GM19452 (cell line): ENCODE measurements around the gene QRICH2.
A peak's percentile ranks its signal among the peaks of the same experiment; 100 is the strongest.
"Not testable (repeated sequence)": the region's sequence is repeated elsewhere in the genome, so short reads cannot be mapped to it uniquely, and the experiment has no call there.

Experiments
- ATAC-seq: cut with Tn5 transposase; IDR thresholded peaks from one replicate; pipeline ENCODE4 v1.9.1; 2021; ENCODE audit not compliant: unreplicated experiment

QRICH2 gene

DNA sequence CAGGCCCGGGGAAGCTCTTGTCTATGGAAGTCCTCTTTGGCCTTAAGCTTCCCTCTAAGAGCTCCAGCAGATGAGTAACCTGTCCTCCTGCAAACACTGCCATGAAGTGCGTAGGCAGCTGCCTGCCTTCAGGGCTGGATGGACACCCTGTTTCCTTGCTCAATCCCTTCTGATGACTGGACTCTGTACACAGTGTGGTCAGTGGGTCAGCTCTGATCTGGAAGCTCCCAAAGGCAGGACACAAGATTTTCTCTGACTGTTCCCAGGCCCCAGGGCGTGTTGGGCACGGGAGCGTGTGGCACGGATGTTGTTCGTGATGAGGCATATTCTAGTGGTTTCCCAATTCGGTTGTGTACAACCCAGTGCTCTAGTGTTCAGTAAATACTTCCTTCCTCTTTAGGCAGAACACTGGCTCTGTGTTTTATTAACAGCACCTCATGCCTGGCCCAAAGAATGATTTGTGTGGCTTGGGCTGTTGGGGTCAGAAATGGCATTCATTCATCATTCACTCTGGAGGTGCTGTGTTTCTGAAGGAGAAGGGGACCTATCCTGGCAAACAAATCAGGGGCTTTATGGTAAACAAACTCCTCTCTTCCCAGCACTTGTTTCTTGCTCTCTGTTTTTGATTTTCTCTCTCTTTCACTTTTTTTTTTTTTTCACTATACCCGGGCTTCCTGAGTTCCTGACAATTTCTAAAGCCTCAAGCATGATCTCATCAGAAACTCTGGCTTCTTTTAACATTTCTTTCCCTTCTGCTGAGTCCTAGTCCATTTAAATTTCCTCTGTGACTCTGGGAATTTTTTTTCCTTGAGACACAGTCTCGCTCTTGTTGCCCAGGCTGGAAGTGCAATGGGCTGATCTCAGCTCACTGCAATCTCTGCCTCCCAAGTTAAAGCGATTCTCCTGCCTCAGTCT, 55.8 kb downstream of the QRICH2 start:
- peak; percentile 72 for ATAC-seq

DNA sequence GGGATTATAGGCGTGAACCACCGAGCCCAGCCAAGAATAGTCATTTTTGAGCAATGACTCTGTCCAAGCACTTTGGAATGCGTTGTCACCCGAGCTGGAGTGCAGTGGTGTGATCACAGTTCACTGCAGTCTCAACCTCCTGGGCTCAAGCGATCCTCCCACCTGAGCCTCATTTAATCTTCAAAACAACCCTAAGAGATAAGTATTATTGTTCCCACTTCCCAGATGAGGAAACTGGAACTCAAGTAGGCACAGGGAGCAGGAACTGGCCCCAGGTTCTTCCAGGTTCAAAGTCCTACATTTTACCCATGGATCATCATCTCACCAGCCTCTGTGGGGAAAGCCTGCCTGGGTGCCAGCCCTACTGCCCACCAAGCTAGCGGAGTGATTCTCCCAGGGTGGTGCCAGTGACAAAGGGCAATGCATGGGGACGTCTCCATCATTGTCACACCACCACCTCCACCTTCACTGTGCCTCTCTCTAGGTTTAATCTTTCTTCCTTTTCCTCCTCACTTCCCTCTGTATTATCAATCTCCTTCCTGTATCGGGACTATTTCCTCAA, 56.5 kb downstream of the QRICH2 start:
- ATAC-seq: no peak

GRCh38 chr17:76250141-76250540, 57.9 kb downstream of the QRICH2 start:
- ATAC-seq: no peak

- ATAC-seq: no peak
Observed at GRCh38 chr17:76248013-76248782, 59.9 kb downstream of the QRICH2 start.

DNA sequence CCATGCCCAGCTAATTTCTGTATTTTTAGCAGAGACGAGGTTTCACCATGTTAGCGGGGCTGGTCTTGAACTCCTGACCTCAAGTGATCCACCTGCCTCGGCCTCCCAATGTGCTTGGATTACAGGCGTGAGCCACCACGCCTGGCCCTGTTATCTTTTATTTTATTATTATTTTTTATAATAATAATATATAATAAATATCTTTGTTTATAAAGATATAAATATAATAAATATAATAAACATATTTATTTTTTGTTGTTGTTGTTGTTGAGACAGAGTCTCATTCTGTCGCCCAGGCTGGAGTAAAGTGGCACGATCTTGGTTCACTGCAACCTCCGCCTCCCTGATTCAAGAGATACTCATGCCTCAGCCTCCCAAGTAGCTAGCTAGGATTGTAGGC, 60.8 kb downstream of the QRICH2 start:
- no peak for ATAC-seq

DNA sequence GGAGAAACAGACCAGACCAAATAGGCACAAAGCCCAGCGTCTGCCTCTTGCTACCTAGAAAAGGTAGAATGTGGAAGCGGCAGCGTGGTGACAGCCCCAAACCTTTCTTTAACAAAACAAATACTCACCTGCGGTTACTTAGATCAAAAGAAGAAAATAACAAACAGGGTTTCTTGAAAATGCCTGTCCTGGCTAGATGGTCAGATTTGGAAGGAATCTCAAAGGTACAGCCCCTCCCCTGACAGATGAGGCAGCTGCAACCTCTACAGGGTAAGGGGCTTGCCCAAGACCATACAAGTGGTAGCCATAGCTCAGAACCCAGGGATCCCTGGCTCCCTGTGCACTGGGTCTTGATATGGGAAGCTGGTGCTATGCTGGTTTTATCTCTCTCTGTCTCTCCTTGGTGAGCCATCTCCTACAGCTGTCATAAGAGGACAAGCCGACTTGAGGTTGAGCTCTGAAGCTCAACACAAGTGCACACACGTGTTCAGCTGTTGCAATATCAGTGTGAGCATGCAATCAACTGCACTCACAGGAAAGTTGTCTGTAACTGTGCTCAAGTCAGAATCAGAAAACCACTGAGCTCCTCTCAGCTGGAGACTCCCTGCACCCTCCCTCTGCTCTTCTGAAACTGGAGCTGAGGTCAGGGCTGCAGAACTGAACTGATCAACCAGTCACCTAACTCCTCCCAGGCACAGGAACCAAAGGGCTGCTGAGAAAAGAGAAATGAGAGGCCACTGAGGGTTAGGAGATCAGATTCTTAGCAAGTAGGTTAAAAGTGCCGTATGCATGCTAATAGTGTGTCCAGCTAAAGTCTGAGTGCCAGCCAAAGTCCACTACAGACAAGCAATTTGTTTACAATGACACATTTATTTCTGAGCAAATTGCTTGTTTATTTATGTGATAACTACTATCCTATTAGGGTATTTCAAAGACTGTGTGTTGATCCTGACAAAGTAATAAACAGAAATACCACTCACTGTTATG, 61.7 kb downstream of the QRICH2 start:
- peak; percentile 91 for ATAC-seq

DNA sequence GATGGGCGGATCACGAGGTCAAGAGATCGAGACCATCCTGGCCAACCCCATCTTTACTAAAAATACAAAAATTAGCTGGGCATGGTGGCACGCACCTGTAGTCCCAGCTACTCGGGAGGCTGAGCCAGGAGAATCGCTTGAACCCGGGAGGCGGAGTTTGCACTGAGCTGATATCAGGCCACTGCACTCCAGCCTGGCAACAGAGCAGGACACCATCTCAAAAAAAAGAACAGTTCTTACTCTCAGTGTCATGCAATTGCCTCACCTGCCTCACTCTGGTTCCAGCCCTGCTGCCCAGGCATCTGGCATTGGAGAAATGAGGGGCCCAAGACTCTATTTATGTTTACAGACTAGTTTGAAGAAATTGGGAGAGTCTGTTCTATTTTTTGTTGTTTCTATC, 63.4 kb downstream of the QRICH2 start:
- not testable (repeated sequence) for ATAC-seq

DNA sequence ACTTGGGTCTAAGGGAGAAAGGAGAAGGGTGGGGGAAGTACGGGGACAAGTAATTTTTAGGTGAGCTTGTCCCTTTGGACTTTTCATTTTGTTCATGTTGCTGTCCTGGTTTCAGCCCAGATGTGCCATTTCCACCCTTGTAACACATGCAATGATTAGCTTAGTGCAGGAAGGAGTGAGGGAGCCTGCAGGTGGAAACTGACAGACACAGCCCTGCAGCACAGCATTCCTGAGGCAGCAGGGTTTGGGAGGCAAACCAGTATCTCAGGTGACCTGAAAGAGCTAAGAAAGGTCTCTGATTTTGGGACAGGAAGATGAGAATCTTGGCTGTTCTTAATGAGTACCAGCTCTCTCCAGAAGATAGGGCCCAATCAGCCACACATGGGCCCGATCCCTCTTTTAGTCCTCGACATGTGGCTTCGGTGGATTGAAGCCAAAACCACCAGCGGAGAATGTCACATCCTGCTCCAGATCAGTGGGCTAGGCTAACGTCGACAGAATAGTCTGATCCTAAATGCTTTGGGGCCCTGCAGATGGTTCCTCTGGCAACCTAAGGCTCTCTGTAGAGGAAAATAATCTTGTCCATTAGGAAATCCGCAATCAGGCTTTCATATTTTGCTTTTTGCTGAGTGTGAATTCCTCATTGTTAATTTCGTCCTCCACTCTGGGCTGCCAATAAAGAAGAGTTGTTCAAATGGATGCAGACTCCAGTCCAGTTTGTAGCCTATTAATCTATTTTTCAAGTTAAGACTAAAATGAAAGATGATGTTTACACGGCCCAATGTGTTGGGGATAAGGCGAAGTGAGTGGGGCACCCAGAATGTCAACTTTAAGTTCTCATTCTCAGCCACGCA, 64.0 kb downstream of the QRICH2 start:
- no peak for ATAC-seq

- no peak for ATAC-seq
Observed at GRCh38 chr17:76241691-76242255, 66.3 kb downstream of the QRICH2 start.

DNA sequence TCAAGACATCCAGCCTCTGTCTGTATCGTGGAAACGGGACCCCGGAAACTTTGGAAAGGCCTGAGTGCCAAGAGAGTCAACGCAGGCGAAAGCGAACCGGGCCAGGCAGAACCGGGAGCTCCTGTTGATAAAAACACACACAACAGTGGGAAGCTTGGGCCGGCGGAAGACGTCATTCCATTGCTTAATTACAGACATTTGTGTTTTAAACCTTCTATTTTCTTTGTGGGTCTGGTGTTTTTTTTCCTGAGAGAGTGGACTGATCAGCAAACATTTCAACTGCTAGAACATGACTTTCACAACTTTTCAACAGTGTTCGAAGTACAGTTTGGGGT, 66.9 kb downstream of the QRICH2 start:
- no peak for ATAC-seq

GRCh38 chr17:76240461-76241203, 67.4 kb downstream of the QRICH2 start, which contains the start of gene RNF157:
RNF157 (minus strand) TSS chr17:76240493; CDS start chr17:76240240, 253 bp downstream.
- ATAC-seq: peak; percentile 63

DNA sequence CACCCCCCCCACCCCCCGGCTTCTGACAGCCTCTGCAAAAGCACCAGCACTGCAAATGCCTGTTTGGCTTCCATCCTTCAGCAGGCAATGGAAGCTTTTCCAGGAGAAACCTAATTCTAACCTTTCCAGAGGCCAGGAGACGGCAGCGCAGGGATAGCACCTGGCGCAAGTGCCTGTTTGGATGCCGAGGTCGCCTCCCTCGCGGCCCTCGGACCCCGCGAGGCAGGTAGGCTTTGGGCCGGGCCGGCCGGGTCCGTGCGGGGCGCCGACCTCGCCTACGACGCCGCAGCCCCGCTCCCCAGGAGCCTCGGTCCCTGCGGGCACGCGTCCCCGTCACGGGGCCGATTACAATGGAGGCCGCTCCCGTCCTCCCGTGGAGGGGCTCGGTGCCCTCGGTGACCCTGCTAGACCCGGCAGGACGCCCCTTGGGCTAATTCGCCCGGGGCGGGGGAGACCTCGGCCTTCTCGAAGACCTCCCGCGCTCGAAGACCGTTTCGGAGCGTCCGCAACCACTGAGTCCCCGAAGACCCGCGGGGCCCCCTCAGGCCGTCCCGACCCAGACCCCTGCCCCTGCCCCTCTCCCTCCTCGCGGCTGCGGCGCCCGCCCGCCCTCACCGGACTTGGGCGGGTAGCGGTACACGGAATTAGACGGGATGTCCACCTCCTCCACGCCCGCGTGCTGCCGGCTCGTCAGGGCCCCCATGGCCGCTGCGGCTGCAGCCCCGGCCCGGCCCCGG, 68.4 kb downstream of the QRICH2 start:
- no peak for ATAC-seq

GRCh38 chr17:76238847-76239537, 69.1 kb downstream of the QRICH2 start:
- ATAC-seq: no peak

- ATAC-seq: no peak
Observed at GRCh38 chr17:76237859-76238313, 70.2 kb downstream of the QRICH2 start.

DNA sequence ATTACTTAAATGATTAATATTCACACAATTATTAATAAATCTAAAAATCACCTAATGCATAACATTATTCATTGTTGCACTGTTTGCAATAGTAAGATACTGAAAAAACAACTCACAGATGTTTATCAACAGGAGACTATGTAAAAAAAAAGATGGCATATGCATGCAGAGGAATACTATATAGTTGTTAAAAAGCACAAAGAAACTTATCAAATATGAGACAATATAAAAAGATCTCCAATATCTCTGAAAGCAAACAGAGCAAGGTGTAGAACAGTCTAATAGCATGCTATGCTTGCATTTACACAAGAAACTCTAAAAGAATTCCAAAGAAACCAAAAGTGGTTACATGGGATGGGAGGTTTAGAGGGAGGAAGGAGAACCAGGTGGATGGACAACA, 71.5 kb downstream of the QRICH2 start:
- no peak for ATAC-seq

DNA sequence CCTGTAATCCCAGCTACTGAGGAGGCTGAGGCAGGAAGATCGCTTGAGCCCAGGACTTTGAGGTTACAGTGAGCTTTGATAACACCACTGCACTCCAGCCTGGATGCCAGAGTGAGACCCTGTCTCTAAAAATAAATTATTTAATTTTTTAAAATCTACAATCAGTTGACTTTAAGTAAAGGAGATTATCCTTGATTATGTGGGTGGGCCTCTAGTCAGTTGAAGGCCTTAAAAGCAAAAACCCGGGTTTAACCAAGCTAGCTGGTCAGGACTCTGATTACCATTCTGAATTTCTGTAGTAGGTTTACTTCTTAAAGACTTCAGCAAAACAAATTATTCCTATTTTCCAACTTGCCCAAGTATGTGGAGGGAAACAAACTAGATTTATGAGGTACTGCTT, 72.2 kb downstream of the QRICH2 start:
- no peak for ATAC-seq

GRCh38 chr17:76234354-76234679, 73.8 kb downstream of the QRICH2 start:
- ATAC-seq: no peak
